ENCODE data around the gene ANKRD29. TPM values are rescaled to one million over a fixed set of nuclear protein-coding genes. Genes with fewer than 3 reads are reported as not detected.

Gene ANKRD29
- total RNA-seq, 6 donors from 2014 or later, result 50.4 to 150 (median 85.8) TPM

GRCh38 chr18:23701544-23702064, 38.9 kb upstream of the ANKRD29 start:
- no peaks in the 10 kb centered on the region for H3K4me1 ChIP-seq
- no peaks in the 10 kb centered on the region for H3K9me3 ChIP-seq
- no peaks in the 10 kb centered on the region for H3K27me3 ChIP-seq
- DNase-seq, result no peak
- TF ChIP-seq CTCF (IDR thresholded peaks at IDR 0.05) (no peak), POLR2AphosphoS5 (IDR thresholded peaks at IDR 0.05) (no peak), POLR2A (IDR thresholded peaks at IDR 0.05) (no peak), EP300 (IDR thresholded peaks at IDR 0.05) (no peak)
- no peak overlapping the region for H3K4me3 ChIP-seq
- no peak overlapping the region for H3K27ac ChIP-seq
- no peak for ATAC-seq (ENCODE audit: low FRiP score in 2 of 2)
- no peaks in the 10 kb centered on the region for H3K36me3 ChIP-seq
- WGBS, 2 donors, result 84 to 85% methylated on average over 8 of the region's 8 CpGs

GRCh38 chr18:23701017-23701416, 38.3 kb upstream of the ANKRD29 start:
- no peaks in the 10 kb centered on the region for H3K9me3 ChIP-seq
- no peaks in the 10 kb centered on the region for H3K4me1 ChIP-seq
- H3K27me3 ChIP-seq, result no peaks in the 10 kb centered on the region
- ATAC-seq (ENCODE audit: low FRiP score in 2 of 2) (no peak), DNase-seq (no peak)
- H3K27ac ChIP-seq, result no peak overlapping the region
- TF ChIP-seq POLR2AphosphoS5 (IDR thresholded peaks at IDR 0.05) (no peak), POLR2A (IDR thresholded peaks at IDR 0.05) (no peak), EP300 (IDR thresholded peaks at IDR 0.05) (no peak), CTCF (IDR thresholded peaks at IDR 0.05) (no peak)
- no peak overlapping the region for H3K4me3 ChIP-seq
- 50 to 98% methylated on average over 2 of the region's 2 CpGs for WGBS, 2 donors
- no peaks in the 10 kb centered on the region for H3K36me3 ChIP-seq

- DNase-seq, result no peak
- no peak for ATAC-seq (ENCODE audit: low FRiP score in 2 of 2)
Measured at GRCh38 chr18:23694637-23695430, 32.1 kb upstream of the ANKRD29 start.

GRCh38 chr18:23693846-23694245, 31.1 kb upstream of the ANKRD29 start:
- DNase-seq, result no peak
- no peaks in the 10 kb centered on the region for H3K36me3 ChIP-seq
- no peak for ATAC-seq (ENCODE audit: low FRiP score in 2 of 2)
- 94 to 96% methylated on average over 2 of the region's 2 CpGs for WGBS, 2 donors
- no peaks in the 10 kb centered on the region for H3K9me3 ChIP-seq
- no peak for TF ChIP-seq EP300 (IDR thresholded peaks at IDR 0.05)
- TF ChIP-seq POLR2AphosphoS5 (IDR thresholded peaks at IDR 0.05), result no peak
- TF ChIP-seq POLR2A (IDR thresholded peaks at IDR 0.05), result no peak
- no peak for TF ChIP-seq CTCF (IDR thresholded peaks at IDR 0.05)
- peaks cover 0 to 14% (median 5%) of the 10 kb centered on the region in 4 donors for H3K27me3 ChIP-seq
- H3K27ac ChIP-seq, result no peak overlapping the region
- H3K4me3 ChIP-seq, result no peak overlapping the region
- peaks cover 14 to 17% (median 15%) of the 10 kb centered on the region in 4 donors for H3K4me1 ChIP-seq

More at GRCh38 chr18:23694637-23695430, 32.1 kb upstream of the ANKRD29 start:
- WGBS, 2 donors, result 77 to 83% methylated on average over 4 of the region's 4 CpGs
- Histone ChIP-seq H3K4me3 (no peak overlapping the region), H3K27me3 (peaks cover 0 to 5% (median 1%) of the 10 kb centered on the region in 4 donors), H3K27ac (no peak overlapping the region), H3K4me1 (peaks cover 4 to 7% (median 5%) of the 10 kb centered on the region in 4 donors), H3K36me3 (no peaks in the 10 kb centered on the region), H3K9me3 (no peaks in the 10 kb centered on the region)
- TF ChIP-seq CTCF (IDR thresholded peaks at IDR 0.05) (no peak), POLR2A (IDR thresholded peaks at IDR 0.05) (no peak), POLR2AphosphoS5 (IDR thresholded peaks at IDR 0.05) (no peak), EP300 (IDR thresholded peaks at IDR 0.05) (no peak)
